ENCODE measurements around the gene RAPGEF2.

Gene RAPGEF2

GRCh38 chr4:159145318-159145991, 42.6 kb downstream of the RAPGEF2 start:
- no peak for TF ChIP-seq CTCF (conservative IDR thresholded peaks at IDR 0.05; ENCODE audit: low read depth, low read length)
- no peak for DNase-seq (ENCODE audit: low read depth)
- no peak overlapping the region for H3K4me3 ChIP-seq (ENCODE audit: low read depth, low read length)

- no peak for TF ChIP-seq CTCF (conservative IDR thresholded peaks at IDR 0.05; ENCODE audit: low read depth, low read length)
- H3K4me3 ChIP-seq (ENCODE audit: low read depth, low read length): no peak overlapping the region
- DNase-seq (ENCODE audit: low read depth): no peak
Measured at GRCh38 chr4:159145992-159146330, 43.1 kb downstream of the RAPGEF2 start.

GRCh38 chr4:159146488-159146887, 43.6 kb downstream of the RAPGEF2 start:
- no peak for TF ChIP-seq CTCF (conservative IDR thresholded peaks at IDR 0.05; ENCODE audit: low read depth, low read length)
- DNase-seq (ENCODE audit: low read depth): no peak

GRCh38 chr4:159148441-159148840, 45.6 kb downstream of the RAPGEF2 start:
- no peak for TF ChIP-seq CTCF (conservative IDR thresholded peaks at IDR 0.05; ENCODE audit: low read depth, low read length)
- DNase-seq (ENCODE audit: low read depth): no peak

More at GRCh38 chr4:159146488-159146887, 43.6 kb downstream of the RAPGEF2 start:
- H3K4me3 ChIP-seq (ENCODE audit: low read depth, low read length): no peak overlapping the region

GRCh38 chr4:159149666-159150065, 46.8 kb downstream of the RAPGEF2 start:
- no peak for DNase-seq (ENCODE audit: low read depth)
- no peak overlapping the region for H3K4me3 ChIP-seq (ENCODE audit: low read depth, low read length)
- TF ChIP-seq CTCF (conservative IDR thresholded peaks at IDR 0.05; ENCODE audit: low read depth, low read length): no peak

More at GRCh38 chr4:159148441-159148840, 45.6 kb downstream of the RAPGEF2 start:
- H3K4me3 ChIP-seq (ENCODE audit: low read depth, low read length): no peak overlapping the region

GRCh38 chr4:159150396-159150795, 47.5 kb downstream of the RAPGEF2 start:
- DNase-seq (ENCODE audit: low read depth): no peak
- no peak overlapping the region for H3K4me3 ChIP-seq (ENCODE audit: low read depth, low read length)
- TF ChIP-seq CTCF (conservative IDR thresholded peaks at IDR 0.05; ENCODE audit: low read depth, low read length): no peak

GRCh38 chr4:159150821-159151390, 48.0 kb downstream of the RAPGEF2 start:
- H3K4me3 ChIP-seq (ENCODE audit: low read depth, low read length): no peak overlapping the region
- TF ChIP-seq CTCF (conservative IDR thresholded peaks at IDR 0.05; ENCODE audit: low read depth, low read length): no peak
- DNase-seq (ENCODE audit: low read depth): no peak
